CD4-positive, alpha-beta T cell treated with Interleukin-15 for 4 hours (primary cell): ENCODE data around the gene FCAR.
"Not testable (repeated sequence)": the region's sequence is repeated elsewhere in the genome, so short reads cannot be mapped to it uniquely, and the experiment has no call there.

Source experiments
- DNase-seq: peaks from one replicate; pipeline ENCODE4 v3.0.0-alpha.2; 2020; ENCODE audit warnings: low spot score

FCAR gene

GRCh38 chr19:54894106-54894505, 20.1 kb downstream of the FCAR start:
- not testable (repeated sequence) for DNase-seq

DNA sequence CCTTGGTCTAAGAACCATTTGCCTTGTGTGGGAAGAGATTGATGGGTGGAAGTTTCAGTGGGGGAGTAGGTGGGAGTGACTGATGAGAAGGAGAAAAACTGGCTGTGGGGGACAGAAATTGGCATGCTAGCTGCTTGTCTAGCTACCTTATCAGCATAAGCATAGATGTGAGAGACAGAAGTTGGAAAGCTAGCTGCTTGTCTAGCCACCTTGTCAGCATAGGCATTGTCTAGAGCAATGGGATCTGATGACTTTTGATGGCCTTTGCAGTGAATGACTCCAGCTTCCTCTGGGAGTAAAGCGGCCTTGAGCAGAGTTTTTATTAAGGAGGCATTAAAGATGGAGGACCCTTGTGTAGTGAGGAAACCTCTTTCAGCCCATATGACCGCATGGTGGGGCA, 22.0 kb downstream of the FCAR start:
- DNase-seq: no peak

DNA sequence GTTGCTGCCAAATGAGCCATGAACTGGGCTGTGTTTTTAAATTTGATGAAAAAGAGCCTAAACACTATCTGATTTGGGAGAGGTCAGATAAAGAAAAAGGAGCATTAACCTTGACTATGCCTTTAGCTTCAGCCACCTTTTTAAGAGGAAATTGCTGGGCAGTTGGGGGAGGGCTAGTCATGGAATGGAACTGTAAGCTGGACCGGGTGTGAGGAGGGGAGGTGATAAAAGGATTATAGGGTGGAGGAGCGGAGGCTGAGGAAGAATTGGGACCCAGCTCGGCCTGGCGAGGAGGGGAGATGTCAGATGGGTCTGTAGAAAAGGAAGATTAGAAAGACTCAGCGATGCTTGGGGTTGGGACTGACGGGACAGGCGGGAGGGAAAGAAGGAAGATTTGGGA, 24.6 kb downstream of the FCAR start:
- not testable (repeated sequence) for DNase-seq

- not testable (repeated sequence) for DNase-seq
These were observed 25.6 kb downstream of the FCAR start for GRCh38 chr19:54899646-54900045.

GRCh38 chr19:54901153-54901552, 27.1 kb downstream of the FCAR start:
- not testable (repeated sequence) for DNase-seq

DNA sequence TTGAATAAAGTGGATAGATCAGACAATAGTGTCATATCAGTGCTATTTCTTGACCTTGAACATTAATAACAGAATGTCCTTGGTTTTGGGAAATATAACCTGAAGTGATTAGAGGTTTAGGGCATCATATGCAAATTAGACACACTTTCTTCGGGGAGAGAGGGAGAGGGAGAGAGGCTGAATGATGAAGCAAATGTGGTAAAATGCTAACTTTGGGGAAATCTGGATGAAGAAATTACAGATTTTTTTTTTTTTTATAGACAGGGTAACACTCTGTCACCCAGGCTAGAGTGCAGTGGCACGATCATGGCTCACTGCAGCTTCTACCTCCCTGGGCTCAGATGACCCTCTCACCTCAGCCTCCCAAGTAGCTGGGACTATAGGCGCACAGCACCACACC, 28.0 kb downstream of the FCAR start:
- no peak for DNase-seq

DNA sequence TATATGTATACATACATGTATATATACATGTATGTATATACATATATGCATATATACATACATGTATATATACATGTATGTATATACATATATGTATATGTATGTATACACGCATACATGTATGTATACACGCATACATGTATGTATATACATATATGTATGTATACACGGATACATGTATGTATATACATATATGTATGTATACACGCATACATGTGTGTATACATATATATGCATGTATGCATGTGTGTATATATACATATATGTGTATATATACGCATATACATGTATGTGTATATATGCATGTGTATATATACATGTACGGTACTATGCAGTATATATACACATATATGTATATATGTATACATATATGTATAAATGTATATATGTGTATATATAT, 29.3 kb downstream of the FCAR start:
- DNase-seq: no peak

- not testable (repeated sequence) for DNase-seq
These were observed 30.2 kb downstream of the FCAR start for GRCh38 chr19:54904261-54904660.

DNA sequence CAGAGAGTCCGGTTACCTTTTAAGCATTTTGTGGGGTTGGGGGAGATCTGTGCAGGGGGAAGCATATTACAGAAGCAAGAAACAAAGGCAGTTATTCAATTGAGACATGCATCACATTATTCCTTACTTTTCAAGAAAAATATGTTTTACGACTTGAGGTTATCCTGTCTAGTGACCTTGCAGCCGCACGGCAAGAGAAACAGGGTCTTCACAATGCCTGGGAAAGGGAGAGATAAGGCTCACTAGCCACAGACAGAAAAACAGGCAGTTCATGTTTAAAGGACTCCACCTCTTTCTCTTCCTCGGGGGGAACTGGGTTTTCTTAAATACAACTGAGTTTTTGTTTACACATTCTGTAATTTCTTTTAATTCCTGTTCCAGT, 31.4 kb downstream of the FCAR start:
- DNase-seq: no peak

- peak; percentile 14 for DNase-seq
These were observed 31.9 kb downstream of the FCAR start, which contains the start of gene NCR1 for GRCh38 chr19:54905803-54906511. NCR1 (plus strand) TSS chr19:54906148; CDS start chr19:54906188, 40 bp downstream.

GRCh38 chr19:54906819-54907218, 32.8 kb downstream of the FCAR start:
- DNase-seq: no peak

DNA sequence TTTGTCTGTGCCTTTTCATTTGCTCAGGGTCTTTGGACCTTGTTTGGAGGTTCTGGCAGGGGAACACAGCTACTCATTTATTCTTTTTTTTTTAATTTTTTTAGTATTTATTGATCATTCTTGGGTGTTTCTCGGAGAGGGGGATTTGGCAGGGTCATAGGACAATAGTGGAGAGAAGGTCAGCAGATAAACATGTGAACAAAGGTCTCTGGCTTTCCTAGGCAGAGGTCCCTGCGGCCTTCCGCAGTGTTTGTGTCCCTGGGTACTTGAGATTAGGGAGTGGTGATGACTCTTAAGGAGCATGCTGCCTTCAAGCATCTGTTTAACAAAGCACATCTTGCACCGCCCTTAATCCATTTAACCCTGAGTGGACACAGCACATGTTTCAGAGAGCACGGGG, 33.9 kb downstream of the FCAR start:
- DNase-seq: not testable (repeated sequence)

DNA sequence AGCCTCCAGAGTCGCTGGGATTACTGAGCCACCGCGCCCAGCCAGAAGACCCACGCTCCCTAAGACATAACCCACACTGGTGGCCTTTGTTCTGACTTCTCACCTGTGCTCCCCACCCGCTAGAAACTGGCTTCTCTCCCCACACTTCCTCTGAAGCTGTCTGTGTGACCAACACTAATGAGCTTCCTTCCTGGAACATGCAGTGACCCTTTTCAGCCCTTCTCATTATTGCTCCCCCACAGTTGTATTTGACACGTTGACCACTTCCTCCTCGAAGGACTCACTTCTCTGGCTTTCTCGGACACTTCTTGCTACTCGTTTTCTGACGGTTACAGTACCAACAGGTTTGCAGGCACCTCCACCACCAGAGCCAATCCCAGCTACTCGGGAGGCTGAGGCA, 42.8 kb downstream of the FCAR start:
- DNase-seq: no peak

GRCh38 chr19:54918499-54918898, 44.5 kb downstream of the FCAR start:
- DNase-seq: no peak

GRCh38 chr19:54919646-54920563, 45.9 kb downstream of the FCAR start:
- DNase-seq: not testable (repeated sequence)

DNA sequence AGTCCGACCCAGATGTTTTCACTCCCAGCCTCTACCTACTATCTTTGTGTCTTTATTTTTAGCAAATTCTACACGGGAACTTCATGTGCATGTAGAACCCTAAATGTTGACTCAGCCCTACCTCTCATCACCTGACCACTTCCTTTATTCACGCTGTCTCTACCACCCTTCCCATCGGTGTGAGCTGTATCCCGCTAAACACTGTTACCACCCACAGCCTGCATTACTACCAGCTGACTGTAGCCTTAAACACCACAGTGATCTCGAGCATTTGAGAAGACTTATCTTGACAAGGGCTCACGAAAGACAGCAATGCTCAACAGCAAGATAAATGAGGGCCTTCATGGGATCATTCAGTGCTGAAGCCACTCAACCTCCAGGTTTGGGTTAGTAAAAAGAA, 47.0 kb downstream of the FCAR start:
- DNase-seq: no peak

DNA sequence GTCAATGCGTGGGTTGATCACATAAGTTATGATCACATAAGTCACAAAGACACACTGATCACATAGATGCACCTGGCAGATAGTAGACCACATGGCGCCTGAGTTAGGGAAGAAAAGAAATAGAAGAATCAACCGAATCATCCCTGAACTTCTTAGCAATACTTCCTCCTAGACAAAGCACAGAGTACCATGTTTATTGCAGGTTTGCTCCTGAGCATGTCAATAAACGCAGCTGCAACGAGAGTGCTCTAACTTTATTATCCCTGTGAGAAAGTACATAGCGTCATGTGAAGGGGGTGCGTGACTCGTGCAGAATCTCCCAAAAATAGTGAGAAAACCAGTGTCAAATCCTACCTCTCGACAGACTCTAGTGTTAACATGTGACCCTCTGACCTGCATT, 49.2 kb downstream of the FCAR start:
- no peak for DNase-seq

- no peak for DNase-seq
These were observed 54.3 kb downstream of the FCAR start for GRCh38 chr19:54928299-54928698.

- DNase-seq: no peak
These were observed 63.9 kb downstream of the FCAR start for GRCh38 chr19:54937926-54938325.

DNA sequence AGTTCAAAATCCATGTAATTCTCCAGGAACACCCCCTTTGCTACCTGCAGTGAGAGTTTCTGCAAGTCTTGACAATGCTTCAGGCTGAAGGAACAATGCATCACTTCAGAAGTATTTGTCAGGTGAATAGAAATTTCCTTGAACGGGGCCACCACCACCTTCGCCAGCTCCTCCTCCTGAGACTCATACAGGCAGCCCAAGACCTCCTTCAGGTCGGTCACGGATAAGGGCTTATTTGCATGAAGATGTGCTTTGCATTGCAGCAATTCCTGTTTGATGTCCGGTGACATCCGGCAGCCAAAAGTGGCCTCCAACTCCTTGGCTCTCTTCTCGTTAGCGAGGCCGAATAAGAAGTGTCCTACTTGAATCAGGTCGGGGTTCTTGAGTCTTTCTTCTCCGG, 64.9 kb downstream of the FCAR start:
- no peak for DNase-seq

DNA sequence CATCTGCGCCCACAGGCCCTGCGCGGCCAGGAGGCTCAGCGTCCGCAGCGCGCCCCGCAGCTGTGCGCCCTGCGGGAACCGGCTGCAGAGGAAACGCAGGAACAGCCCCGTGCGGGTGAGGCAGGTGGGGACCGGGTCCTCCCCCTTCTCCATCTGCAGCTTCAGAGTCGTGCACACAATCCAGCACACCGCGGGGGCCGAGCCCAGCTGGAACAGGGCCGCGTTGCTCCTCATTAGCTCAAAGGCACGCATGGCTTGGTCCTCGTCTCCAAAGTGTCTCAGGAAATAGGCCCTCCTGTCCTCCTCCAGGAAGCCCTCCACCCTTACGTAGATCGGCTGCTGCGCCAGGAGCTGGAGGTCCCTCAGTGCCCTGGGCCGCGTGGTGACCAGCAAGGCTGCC, 65.5 kb downstream of the FCAR start:
- not testable (repeated sequence) for DNase-seq
